ENCODE data around the gene KCND3.

Gene KCND3

GRCh38 chr1:111987502-111987901 is 2.0 kb downstream of the KCND3 start:
- Histone ChIP-seq H3K4me1 (ENCODE audit: control insufficient read depth, insufficient read depth, low read length) (0 out of 2 replicates have a peak, but pooled peaks cover 2% of the 10 kb centered on the region), H3K36me3 (ENCODE audit: control insufficient read depth in 2 of 2, insufficient read depth in 1 of 2, low read length in 2 of 2) (no peaks in the 10 kb centered on the region), H3K27ac (ENCODE audit: extremely low read depth, low read depth, low read length) (no peak overlapping the region), H3K9me3 (ENCODE audit: control insufficient read depth, insufficient read depth, low read depth, low read length) (no peaks in the 10 kb centered on the region), H3K4me3 (ENCODE audit: low read depth, low read length) (no peak overlapping the region)
- ChIA-PET POLR2A (no interaction called here), CTCF (no interaction called here)
- TF ChIP-seq ZNF664 (tag by site-specific recombination; IDR thresholded peaks at IDR 0.05) (no peak), SALL2 (tag by site-specific recombination; IDR thresholded peaks at IDR 0.05; ENCODE audit: borderline replicate concordance) (no peak)

- ChIA-PET CTCF (no interaction called here), POLR2A (no interaction called here)
- TF ChIP-seq, protein P1, sequence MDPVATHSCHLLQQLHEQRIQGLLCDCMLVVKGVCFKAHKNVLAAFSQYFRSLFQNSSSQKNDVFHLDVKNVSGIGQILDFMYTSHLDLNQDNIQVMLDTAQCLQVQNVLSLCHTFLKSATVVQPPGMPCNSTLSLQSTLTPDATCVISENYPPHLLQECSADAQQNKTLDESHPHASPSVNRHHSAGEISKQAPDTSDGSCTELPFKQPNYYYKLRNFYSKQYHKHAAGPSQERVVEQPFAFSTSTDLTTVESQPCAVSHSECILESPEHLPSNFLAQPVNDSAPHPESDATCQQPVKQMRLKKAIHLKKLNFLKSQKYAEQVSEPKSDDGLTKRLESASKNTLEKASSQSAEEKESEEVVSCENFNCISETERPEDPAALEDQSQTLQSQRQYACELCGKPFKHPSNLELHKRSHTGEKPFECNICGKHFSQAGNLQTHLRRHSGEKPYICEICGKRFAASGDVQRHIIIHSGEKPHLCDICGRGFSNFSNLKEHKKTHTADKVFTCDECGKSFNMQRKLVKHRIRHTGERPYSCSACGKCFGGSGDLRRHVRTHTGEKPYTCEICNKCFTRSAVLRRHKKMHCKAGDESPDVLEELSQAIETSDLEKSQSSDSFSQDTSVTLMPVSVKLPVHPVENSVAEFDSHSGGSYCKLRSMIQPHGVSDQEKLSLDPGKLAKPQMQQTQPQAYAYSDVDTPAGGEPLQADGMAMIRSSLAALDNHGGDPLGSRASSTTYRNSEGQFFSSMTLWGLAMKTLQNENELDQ (tag by site-specific recombination; IDR thresholded peaks at IDR 0.05; ENCODE audit: low read depth): no peak
- TF ChIP-seq, protein P2, sequence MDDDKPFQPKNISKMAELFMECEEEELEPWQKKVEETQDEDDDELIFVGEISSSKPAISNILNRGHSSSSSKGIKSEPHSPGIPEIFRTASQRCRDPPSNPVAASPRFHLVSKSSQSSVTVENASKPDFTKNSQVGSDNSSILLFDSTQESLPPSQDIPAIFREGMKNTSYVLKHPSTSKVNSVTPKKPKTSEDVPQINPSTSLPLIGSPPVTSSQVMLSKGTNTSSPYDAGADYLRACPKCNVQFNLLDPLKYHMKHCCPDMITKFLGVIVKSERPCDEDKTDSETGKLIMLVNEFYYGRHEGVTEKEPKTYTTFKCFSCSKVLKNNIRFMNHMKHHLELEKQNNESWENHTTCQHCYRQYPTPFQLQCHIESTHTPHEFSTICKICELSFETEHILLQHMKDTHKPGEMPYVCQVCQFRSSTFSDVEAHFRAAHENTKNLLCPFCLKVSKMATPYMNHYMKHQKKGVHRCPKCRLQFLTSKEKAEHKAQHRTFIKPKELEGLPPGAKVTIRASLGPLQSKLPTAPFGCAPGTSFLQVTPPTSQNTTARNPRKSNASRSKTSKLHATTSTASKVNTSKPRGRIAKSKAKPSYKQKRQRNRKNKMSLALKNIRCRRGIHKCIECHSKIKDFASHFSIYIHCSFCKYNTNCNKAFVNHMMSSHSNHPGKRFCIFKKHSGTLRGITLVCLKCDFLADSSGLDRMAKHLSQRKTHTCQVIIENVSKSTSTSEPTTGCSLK (tag by site-specific recombination; IDR thresholded peaks at IDR 0.05): no peak
- TF ChIP-seq ZNF776 (tag by site-specific recombination; IDR thresholded peaks at IDR 0.05; ENCODE audit: borderline replicate concordance): no peak
- no peak for TF ChIP-seq ZNF404 (tag by site-specific recombination; IDR thresholded peaks at IDR 0.05)
- no peak for TF ChIP-seq KLF17 (tag by site-specific recombination; IDR thresholded peaks at IDR 0.05)
- TF ChIP-seq ZFP69B (tag by site-specific recombination; IDR thresholded peaks at IDR 0.05): no peak
- no peak for TF ChIP-seq ZXDB (tag by site-specific recombination; IDR thresholded peaks at IDR 0.05)
- no peak for TF ChIP-seq ZNF48 (tag by site-specific recombination; IDR thresholded peaks at IDR 0.05)
- TF ChIP-seq ZBTB7A (tag by site-specific recombination; IDR thresholded peaks at IDR 0.05; ENCODE audit: low read depth): no peak
- Histone ChIP-seq H3K4me1 (ENCODE audit: control insufficient read depth, insufficient read depth, low read length) (no peaks in the 10 kb centered on the region), H3K27ac (ENCODE audit: extremely low read depth, low read depth, low read length) (no peak overlapping the region), H3K36me3 (ENCODE audit: control insufficient read depth in 2 of 2, insufficient read depth in 1 of 2, low read length in 2 of 2) (no peaks in the 10 kb centered on the region), H3K4me3 (ENCODE audit: low read depth, low read length) (no peak overlapping the region), H3K9me3 (ENCODE audit: control insufficient read depth, insufficient read depth, low read depth, low read length) (no peaks in the 10 kb centered on the region)
These were observed 6.0 kb downstream of the KCND3 start for GRCh38 chr1:111983500-111983899.

GRCh38 chr1:111982428-111982827 is 7.0 kb downstream of the KCND3 start:
- ChIA-PET CTCF (no interaction called here), POLR2A (no interaction called here)
- H3K9me3 ChIP-seq (ENCODE audit: control insufficient read depth, insufficient read depth, low read depth, low read length): no peaks in the 10 kb centered on the region
- no peak overlapping the region for H3K27ac ChIP-seq (ENCODE audit: extremely low read depth, low read depth, low read length)
- no peaks in the 10 kb centered on the region for H3K4me1 ChIP-seq (ENCODE audit: control insufficient read depth, insufficient read depth, low read length)
- H3K36me3 ChIP-seq (ENCODE audit: control insufficient read depth in 2 of 2, insufficient read depth in 1 of 2, low read length in 2 of 2): no peaks in the 10 kb centered on the region
- no peak overlapping the region for H3K4me3 ChIP-seq (ENCODE audit: low read depth, low read length)
- TF ChIP-seq, protein P3, sequence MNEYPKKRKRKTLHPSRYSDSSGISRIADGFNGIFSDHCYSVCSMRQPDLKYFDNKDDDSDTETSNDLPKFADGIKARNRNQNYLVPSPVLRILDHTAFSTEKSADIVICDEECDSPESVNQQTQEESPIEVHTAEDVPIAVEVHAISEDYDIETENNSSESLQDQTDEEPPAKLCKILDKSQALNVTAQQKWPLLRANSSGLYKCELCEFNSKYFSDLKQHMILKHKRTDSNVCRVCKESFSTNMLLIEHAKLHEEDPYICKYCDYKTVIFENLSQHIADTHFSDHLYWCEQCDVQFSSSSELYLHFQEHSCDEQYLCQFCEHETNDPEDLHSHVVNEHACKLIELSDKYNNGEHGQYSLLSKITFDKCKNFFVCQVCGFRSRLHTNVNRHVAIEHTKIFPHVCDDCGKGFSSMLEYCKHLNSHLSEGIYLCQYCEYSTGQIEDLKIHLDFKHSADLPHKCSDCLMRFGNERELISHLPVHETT (tag by site-specific recombination; IDR thresholded peaks at IDR 0.05): no peak
- TF ChIP-seq ZNF140 (tag by site-specific recombination; IDR thresholded peaks at IDR 0.05) (no peak), ZNF600 (tag by site-specific recombination; IDR thresholded peaks at IDR 0.05) (no peak), ZNF223 (tag by site-specific recombination; IDR thresholded peaks at IDR 0.05) (no peak), PBX3 (CRISPR knock-in tag; IDR thresholded peaks at IDR 0.05) (no peak), ZNF248 (tag by site-specific recombination; IDR thresholded peaks at IDR 0.05) (no peak), ZNF610 (tag by site-specific recombination; IDR thresholded peaks at IDR 0.05; ENCODE audit: borderline replicate concordance) (no peak), ZNF747 (tag by site-specific recombination; IDR thresholded peaks at IDR 0.05) (no peak), OSR2 (tag by site-specific recombination; IDR thresholded peaks at IDR 0.05) (no peak), ZNF362 (tag by site-specific recombination; IDR thresholded peaks at IDR 0.05) (no peak), ZFP69B (tag by site-specific recombination; IDR thresholded peaks at IDR 0.05) (no peak)
- TF ChIP-seq, protein P4, sequence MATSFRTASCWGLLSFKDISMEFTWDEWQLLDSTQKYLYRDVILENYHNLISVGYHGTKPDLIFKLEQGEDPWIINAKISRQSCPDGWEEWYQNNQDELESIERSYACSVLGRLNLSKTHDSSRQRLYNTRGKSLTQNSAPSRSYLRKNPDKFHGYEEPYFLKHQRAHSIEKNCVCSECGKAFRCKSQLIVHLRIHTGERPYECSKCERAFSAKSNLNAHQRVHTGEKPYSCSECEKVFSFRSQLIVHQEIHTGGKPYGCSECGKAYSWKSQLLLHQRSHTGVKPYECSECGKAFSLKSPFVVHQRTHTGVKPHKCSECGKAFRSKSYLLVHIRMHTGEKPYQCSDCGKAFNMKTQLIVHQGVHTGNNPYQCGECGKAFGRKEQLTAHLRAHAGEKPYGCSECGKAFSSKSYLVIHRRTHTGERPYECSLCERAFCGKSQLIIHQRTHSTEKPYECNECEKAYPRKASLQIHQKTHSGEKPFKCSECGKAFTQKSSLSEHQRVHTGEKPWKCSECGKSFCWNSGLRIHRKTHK (tag by site-specific recombination; IDR thresholded peaks at IDR 0.05): no peak
